ENCODE results near the gene NSMF. TPM values are rescaled to one million over a fixed set of nuclear protein-coding genes. Genes with fewer than 3 reads are reported as not detected.

The NSMF gene
- total and polyA plus RNA-seq, 2 of the 8 experiments (the other 6 are each of a cell fraction or from before 2014, with no cell fraction given) = 56.7 to 65.1 TPM

DNA sequence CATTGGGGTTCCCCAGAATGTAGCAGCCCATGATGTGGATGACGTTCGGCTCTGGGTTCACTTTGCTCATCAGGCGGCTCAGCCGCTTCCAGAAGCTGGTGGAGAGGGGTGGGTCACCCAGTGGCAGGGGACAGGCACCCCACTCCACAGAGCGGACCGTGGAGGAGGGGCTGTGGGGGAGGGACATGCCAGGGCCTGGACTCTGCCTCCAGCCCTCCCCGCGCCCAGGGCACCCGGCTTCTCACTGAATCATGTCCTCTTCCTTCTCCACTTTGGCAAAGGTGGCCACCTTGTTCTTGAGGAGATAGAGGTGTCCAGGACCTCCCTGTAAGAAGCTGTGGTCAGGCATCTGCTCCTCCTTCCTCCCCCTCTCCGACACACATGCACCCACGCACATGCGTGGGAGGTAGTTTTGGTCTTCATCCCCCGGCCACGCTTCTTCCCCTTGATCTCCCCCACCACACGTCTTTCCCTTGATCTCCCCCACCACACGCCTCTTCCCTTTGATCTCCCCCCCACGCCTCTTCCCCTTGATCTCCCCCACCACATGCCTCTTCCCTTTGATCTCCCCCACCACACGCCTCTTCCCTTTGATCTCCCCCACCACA, 9.1 kb downstream of the NSMF start (continued):
- TF ChIP-seq, protein P1, sequence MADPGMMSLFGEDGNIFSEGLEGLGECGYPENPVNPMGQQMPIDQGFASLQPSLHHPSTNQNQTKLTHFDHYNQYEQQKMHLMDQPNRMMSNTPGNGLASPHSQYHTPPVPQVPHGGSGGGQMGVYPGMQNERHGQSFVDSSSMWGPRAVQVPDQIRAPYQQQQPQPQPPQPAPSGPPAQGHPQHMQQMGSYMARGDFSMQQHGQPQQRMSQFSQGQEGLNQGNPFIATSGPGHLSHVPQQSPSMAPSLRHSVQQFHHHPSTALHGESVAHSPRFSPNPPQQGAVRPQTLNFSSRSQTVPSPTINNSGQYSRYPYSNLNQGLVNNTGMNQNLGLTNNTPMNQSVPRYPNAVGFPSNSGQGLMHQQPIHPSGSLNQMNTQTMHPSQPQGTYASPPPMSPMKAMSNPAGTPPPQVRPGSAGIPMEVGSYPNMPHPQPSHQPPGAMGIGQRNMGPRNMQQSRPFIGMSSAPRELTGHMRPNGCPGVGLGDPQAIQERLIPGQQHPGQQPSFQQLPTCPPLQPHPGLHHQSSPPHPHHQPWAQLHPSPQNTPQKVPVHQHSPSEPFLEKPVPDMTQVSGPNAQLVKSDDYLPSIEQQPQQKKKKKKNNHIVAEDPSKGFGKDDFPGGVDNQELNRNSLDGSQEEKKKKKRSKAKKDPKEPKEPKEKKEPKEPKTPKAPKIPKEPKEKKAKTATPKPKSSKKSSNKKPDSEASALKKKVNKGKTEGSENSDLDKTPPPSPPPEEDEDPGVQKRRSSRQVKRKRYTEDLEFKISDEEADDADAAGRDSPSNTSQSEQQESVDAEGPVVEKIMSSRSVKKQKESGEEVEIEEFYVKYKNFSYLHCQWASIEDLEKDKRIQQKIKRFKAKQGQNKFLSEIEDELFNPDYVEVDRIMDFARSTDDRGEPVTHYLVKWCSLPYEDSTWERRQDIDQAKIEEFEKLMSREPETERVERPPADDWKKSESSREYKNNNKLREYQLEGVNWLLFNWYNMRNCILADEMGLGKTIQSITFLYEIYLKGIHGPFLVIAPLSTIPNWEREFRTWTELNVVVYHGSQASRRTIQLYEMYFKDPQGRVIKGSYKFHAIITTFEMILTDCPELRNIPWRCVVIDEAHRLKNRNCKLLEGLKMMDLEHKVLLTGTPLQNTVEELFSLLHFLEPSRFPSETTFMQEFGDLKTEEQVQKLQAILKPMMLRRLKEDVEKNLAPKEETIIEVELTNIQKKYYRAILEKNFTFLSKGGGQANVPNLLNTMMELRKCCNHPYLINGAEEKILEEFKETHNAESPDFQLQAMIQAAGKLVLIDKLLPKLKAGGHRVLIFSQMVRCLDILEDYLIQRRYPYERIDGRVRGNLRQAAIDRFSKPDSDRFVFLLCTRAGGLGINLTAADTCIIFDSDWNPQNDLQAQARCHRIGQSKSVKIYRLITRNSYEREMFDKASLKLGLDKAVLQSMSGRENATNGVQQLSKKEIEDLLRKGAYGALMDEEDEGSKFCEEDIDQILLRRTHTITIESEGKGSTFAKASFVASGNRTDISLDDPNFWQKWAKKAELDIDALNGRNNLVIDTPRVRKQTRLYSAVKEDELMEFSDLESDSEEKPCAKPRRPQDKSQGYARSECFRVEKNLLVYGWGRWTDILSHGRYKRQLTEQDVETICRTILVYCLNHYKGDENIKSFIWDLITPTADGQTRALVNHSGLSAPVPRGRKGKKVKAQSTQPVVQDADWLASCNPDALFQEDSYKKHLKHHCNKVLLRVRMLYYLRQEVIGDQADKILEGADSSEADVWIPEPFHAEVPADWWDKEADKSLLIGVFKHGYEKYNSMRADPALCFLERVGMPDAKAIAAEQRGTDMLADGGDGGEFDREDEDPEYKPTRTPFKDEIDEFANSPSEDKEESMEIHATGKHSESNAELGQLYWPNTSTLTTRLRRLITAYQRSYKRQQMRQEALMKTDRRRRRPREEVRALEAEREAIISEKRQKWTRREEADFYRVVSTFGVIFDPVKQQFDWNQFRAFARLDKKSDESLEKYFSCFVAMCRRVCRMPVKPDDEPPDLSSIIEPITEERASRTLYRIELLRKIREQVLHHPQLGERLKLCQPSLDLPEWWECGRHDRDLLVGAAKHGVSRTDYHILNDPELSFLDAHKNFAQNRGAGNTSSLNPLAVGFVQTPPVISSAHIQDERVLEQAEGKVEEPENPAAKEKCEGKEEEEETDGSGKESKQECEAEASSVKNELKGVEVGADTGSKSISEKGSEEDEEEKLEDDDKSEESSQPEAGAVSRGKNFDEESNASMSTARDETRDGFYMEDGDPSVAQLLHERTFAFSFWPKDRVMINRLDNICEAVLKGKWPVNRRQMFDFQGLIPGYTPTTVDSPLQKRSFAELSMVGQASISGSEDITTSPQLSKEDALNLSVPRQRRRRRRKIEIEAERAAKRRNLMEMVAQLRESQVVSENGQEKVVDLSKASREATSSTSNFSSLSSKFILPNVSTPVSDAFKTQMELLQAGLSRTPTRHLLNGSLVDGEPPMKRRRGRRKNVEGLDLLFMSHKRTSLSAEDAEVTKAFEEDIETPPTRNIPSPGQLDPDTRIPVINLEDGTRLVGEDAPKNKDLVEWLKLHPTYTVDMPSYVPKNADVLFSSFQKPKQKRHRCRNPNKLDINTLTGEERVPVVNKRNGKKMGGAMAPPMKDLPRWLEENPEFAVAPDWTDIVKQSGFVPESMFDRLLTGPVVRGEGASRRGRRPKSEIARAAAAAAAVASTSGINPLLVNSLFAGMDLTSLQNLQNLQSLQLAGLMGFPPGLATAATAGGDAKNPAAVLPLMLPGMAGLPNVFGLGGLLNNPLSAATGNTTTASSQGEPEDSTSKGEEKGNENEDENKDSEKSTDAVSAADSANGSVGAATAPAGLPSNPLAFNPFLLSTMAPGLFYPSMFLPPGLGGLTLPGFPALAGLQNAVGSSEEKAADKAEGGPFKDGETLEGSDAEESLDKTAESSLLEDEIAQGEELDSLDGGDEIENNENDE (IDR thresholded peaks at IDR 0.05; ENCODE audit: insufficient replicate concordance, low read length) = no peak
- TF ChIP-seq, protein P2, sequence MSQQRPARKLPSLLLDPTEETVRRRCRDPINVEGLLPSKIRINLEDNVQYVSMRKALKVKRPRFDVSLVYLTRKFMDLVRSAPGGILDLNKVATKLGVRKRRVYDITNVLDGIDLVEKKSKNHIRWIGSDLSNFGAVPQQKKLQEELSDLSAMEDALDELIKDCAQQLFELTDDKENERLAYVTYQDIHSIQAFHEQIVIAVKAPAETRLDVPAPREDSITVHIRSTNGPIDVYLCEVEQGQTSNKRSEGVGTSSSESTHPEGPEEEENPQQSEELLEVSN (IDR thresholded peaks at IDR 0.05) = no peak
- TF ChIP-seq BRCA1 (IDR thresholded peaks at IDR 0.05; ENCODE audit: low read depth, low read length) = no peak

Measured in H1 (cell line).